Activated naive CD4-positive, alpha-beta T cell treated with anti-CD3 and anti-CD28 coated beads for 36 hours (primary cell): ENCODE data around the gene KHDC1L. TPM values are rescaled to one million over a fixed set of nuclear protein-coding genes. Genes with fewer than 3 reads are reported as not detected.
"Not testable (repeated sequence)": the region's sequence is repeated elsewhere in the genome, so short reads cannot be mapped to it uniquely, and the experiment has no call there.

Experiments
- CTCF ChIA-PET: fragments of 350-600 bp; sonication (Branson Sonifier 250); formaldehyde crosslinking; loops from one replicate; lab custom pipeline; 2021; ENCODE audit warnings: antibody characterized with exemption; lab: Charles Lee
- DNase-seq: peaks from one replicate; pipeline ENCODE4 v3.0.0-alpha.2; 2020
- H3K27ac Mint-ChIP-seq: one replicate; pipeline ENCODE4 v1.8.0; 2021; ENCODE audit warnings: mild to moderate bottlenecking, mixed read lengths
- H3K27me3 Mint-ChIP-seq: one replicate; pipeline ENCODE4 v1.8.0; 2021; ENCODE audit warnings: low read depth, mixed read lengths
- H3K36me3 Mint-ChIP-seq: one replicate; pipeline ENCODE4 v1.8.0; 2021; ENCODE audit warnings: low read depth, mixed read lengths
- H3K4me1 Mint-ChIP-seq: one replicate; pipeline ENCODE4 v1.8.0; 2021; ENCODE audit warnings: low read depth, mixed read lengths
- H3K4me3 Mint-ChIP-seq: one replicate; pipeline ENCODE4 v1.8.0; 2021; ENCODE audit warnings: mild to moderate bottlenecking, moderate library complexity, mixed read lengths
- H3K9me3 Mint-ChIP-seq: one replicate; pipeline ENCODE4 v1.8.0; 2021; ENCODE audit warnings: mixed read lengths
- intact Hi-C: fragments of 100-400 bp; cut with micrococcal nuclease; formaldehyde crosslinking; loops from one replicate; pipeline ENCODE4 v1.15.1; 2023
- total RNA-seq, 2 experiments: library from RNA; stranded (reverse); gene quantifications; one replicate each; pipeline ENCODE4 v1.2.3, GENCODE V29; 2021

Gene KHDC1L, protein sequence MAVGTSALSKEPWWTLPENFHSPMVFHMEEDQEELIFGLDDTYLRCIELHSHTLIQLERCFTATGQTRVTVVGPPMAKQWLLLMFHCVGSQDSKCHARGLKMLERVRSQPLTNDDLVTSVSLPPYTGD
- not detected for total RNA-seq

DNA sequence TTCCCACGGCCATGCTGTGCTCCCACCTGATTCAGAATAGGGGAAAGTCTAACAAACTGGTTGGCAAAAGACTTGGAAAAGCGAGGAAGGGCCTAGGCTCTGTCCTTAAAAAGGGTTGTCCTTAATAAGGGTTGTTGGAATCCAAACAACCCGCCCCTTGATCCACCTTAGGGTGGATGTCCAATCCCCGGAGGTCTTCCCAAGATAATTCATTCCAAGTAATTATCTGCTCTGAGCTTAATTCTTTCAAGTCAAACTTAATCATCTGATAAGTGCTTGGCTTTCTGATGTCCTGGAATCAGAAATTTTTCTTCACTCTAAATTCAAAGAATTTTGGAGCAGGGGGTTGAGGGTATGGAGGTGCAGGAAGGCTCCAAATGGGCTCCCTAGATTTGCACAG, at the start of gene KHDC1L:
Gene KHDC1L (minus strand): TSS at position 101 of the 400 bp plus-strand sequence. CDS start 88 bp downstream, at position 13.
- no peaks in the 10 kb centered on the region for H3K27me3 Mint-ChIP-seq
- no peaks in the 10 kb centered on the region for H3K9me3 Mint-ChIP-seq
- no peaks in the 10 kb centered on the region for H3K4me1 Mint-ChIP-seq
- H3K27ac Mint-ChIP-seq, result no peak within 1 kb of the TSS
- no peaks in the 10 kb centered on the region for H3K36me3 Mint-ChIP-seq
- intact Hi-C loops, result no loop called here
- no peak within 1 kb of the TSS for H3K4me3 Mint-ChIP-seq
- CTCF ChIA-PET, result interaction anchor here (0.6 kb wide), 1 partner anchor 56 kb away, joined by 4 read pairs; no protein-coding TSS in a partner anchor
- no peak for DNase-seq

DNA sequence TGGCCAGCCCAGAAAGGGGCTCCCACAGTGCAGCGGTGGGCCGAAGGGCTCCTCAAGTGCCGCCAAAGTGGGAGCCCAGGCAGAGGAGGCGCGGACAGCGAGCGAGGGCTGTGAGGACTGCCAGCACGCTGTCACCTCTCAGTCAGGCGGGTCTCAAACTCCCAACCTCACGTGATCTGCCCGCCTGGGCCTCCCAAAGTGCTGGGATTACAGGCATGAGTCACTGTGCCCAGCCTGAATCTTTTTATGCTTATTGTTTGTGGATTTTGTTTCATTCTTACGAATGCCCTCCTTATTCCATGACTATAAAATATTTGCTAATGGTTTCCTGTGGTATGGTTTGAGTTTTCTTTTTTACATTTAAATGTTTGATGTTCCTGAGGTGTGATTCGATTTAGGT, 44.0 kb upstream of the KHDC1L start:
- H3K4me3 Mint-ChIP-seq, H3K27me3 Mint-ChIP-seq, H3K27ac Mint-ChIP-seq, DNase-seq, H3K9me3 Mint-ChIP-seq, CTCF ChIA-PET: not testable (repeated sequence)
- intact Hi-C loops, result loop anchor here (10.0 kb wide), 1 partner anchor 346 kb away; no protein-coding TSS in a partner anchor
- H3K4me1 Mint-ChIP-seq, result peaks cover 16% of the 10 kb centered on the region
- peaks cover 20% of the 10 kb centered on the region for H3K36me3 Mint-ChIP-seq

DNA sequence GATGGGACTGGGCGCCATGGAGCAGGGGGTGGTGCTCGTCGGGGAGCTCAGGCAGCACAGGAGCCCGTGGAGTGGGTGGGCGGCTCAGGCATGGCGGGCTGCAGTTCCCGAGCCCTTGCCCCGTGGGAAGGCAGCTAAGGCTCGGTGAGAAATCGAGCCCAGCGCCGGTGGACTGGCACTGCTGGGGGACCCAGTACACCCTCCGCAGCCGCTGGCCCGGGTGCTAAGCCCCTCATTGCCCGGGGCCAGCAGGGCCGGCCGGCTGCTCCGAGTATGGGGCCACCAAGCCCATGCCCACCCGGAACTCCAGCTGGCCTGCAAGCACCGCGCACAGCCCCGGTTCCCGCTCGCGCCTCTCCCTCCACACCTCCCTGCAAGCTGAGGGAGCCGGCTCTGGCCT, 43.6 kb upstream of the KHDC1L start:
- DNase-seq, H3K27me3 Mint-ChIP-seq, H3K27ac Mint-ChIP-seq, H3K4me3 Mint-ChIP-seq, H3K9me3 Mint-ChIP-seq, CTCF ChIA-PET: not testable (repeated sequence)
- intact Hi-C loops, result loop anchor here (10.0 kb wide), 1 partner anchor 346 kb away; no protein-coding TSS in a partner anchor
- Mint-ChIP-seq H3K36me3 (peaks cover 19% of the 10 kb centered on the region), H3K4me1 (peaks cover 20% of the 10 kb centered on the region)

DNA sequence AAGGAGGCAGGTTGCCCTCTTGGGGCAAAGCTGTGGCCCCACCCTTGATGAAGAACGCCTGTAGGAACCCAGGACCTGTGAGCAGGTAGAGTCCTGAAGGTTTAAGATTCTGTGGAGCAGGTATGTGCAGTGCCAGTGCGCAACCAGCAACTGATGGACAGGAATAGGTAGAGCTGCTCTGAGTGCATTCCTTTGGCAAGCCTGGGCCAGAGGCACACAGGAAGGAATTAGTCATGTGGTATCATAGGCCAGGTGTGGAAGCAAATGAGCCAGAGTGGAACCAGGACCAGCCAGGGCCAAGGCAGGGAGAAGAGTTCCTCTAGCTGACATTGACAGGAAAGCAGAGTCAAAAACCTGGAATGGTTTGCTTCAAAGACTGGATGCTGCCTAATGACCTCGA, 39.1 kb upstream of the KHDC1L start:
- peak; percentile 18 for DNase-seq
- peak overlapping the region; percentile 80 for H3K4me3 Mint-ChIP-seq
- no peaks in the 10 kb centered on the region for H3K9me3 Mint-ChIP-seq
- H3K27ac Mint-ChIP-seq, result no peak overlapping the region
- H3K4me1 Mint-ChIP-seq, result peaks cover 30% of the 10 kb centered on the region
- peaks cover 19% of the 10 kb centered on the region for H3K36me3 Mint-ChIP-seq
- intact Hi-C loops, result loop anchor here (5.0 to 10.0 kb wide), 2 partner anchors 258 to 350 kb away; partner anchors contain the start of gene EEF1A1
- no peaks in the 10 kb centered on the region for H3K27me3 Mint-ChIP-seq
- CTCF ChIA-PET, result interaction anchor here (0.5 to 1.5 kb wide), 3 partner anchors 12 to 182 kb away, joined by 3 to 5 read pairs (median 3); no protein-coding TSS in a partner anchor

DNA sequence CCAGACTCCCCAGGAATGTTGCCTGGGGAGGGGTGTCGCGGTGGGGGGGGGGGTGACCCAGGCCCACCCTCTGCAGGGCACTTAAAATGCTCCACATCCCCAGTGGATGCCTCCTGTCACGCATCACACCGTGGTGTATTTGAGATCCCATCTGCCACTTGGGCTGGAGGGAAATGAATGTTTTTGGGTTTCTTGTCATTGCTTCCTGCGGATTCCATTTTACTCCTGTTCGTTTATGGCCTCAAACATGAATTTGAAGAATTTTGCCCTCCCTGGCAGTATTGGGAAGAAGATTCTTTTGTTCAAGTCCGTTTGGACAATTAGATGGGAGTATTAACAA, 38.2 kb upstream of the KHDC1L start:
- CTCF ChIA-PET, result interaction anchor here (1.5 kb wide), 1 partner anchor 126 kb away, joined by 5 read pairs; no protein-coding TSS in a partner anchor
- no peaks in the 10 kb centered on the region for H3K27me3 Mint-ChIP-seq
- no peak for DNase-seq
- H3K4me1 Mint-ChIP-seq, result peaks cover 30% of the 10 kb centered on the region
- peak overlapping the region; percentile 56 for H3K27ac Mint-ChIP-seq
- peaks cover 19% of the 10 kb centered on the region for H3K36me3 Mint-ChIP-seq
- intact Hi-C loops, result loop anchor here (1.0 to 10.0 kb wide), 6 partner anchors 188 to 851 kb away; partner anchors contain the start of gene EEF1A1
- peak overlapping the region; percentile 80 for H3K4me3 Mint-ChIP-seq
- no peaks in the 10 kb centered on the region for H3K9me3 Mint-ChIP-seq

DNA sequence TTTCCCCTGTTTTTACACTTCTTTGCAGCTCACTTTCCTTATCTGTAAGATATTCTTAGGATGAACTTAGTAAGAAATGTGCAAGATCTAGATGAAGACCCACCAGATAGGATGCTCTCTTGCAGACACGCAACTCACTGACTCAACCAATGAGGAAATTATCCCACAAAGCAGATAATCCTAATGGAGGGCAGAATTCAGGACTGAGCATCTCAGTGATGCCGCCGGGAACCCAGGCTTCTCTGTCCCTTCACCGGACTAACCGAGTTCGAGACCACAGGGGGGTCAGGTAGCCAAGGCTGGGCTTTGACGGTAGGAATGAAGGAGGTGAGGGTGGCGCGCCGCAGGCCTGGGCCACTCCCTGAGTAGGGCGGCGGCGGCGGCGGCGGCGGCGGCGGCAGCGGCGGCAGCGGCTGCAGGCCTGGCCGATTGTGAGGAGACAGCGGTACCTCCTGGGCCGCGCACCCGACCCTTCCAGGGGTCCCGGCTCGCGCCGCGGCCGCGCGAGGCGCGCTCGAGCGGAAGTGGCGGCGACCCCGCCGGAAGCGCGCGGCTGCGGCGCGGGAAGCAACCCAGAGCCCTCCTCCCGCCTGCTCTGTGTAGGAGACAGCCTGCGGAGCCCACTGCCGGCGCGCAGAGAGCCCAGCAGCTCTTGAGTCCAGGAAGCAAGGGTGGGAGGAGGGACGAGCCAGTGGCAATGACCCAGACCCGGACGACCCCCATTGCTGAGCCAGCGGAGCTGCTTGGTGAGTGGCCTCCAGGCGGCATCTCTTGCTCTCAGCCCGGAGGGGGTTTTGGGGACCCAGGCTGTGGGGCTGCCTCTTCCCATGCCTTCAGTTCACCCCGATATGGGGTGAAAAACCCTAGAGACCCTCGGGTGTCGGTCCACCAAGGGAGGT, 37.6 kb upstream of the KHDC1L start, which contains the start of gene KHDC1:
Gene KHDC1 (minus strand): TSS at position 526 of the 899 bp plus-strand sequence. CDS start 20,679 bp downstream, outside the sequence.
- Mint-ChIP-seq H3K4me1 (peaks cover 30% of the 10 kb centered on the region), H3K9me3 (no peaks in the 10 kb centered on the region), H3K36me3 (peaks cover 16% of the 10 kb centered on the region), H3K27ac (peak within 1 kb of the TSS; percentile 56), H3K4me3 (peak within 1 kb of the TSS; percentile 80), H3K27me3 (no peaks in the 10 kb centered on the region)
- peak; percentile 65 for DNase-seq
- CTCF ChIA-PET, result interaction anchor here (0.5 kb wide), 1 partner anchor 639 kb away, joined by 3 read pairs; no protein-coding TSS in a partner anchor
- intact Hi-C loops, result loop anchor here (1.0 to 10.0 kb wide), 7 partner anchors 47 to 851 kb away; partner anchors contain the start of gene EEF1A1

DNA sequence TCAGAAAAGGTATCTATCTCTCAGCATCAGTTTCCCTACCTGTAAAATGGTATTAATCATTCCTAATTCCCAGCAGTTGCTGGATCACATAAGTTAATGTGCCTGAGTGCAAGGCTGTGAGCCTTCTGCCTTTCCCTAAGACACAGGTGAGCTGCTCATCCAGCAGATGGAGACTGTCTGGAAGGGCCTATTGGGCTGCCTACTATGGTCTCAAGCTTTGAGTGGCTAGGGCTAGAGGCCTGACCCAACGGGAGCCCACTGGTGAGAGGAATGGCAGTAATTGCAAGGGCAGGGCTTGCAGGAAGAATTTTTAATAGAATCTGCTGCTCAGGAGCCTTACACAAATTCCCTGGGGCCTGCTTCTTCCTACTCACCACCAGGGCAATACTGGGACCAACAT, 33.4 kb upstream of the KHDC1L start:
- no peaks in the 10 kb centered on the region for H3K27me3 Mint-ChIP-seq
- H3K36me3 Mint-ChIP-seq, result no peaks in the 10 kb centered on the region
- H3K4me1 Mint-ChIP-seq, result peaks cover 8% of the 10 kb centered on the region
- H3K27ac Mint-ChIP-seq, result no peak overlapping the region
- no peak overlapping the region for H3K4me3 Mint-ChIP-seq
- intact Hi-C loops, result no loop called here
- CTCF ChIA-PET, result no interaction called here
- H3K9me3 Mint-ChIP-seq, result no peaks in the 10 kb centered on the region
- no peak for DNase-seq

DNA sequence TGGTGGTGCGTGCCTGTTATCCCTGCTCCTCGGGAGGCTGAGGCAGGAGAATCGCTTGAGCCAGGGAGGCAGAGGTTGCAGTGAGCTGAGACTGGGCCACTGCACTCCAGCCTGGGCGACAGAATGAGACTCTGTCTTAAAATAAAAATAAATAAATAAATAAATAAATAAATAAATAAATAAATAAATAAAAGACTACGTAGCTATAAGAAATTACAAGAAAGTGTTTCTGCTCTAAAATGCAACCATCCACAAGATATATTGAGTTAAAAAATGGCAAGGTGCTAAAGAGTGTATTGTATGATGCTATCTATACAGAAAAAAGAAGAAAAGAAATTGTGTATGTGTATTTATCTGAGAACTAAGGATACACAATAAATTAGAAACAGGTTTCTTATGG, 29.0 kb upstream of the KHDC1L start:
- H3K4me1 Mint-ChIP-seq, H3K9me3 Mint-ChIP-seq, H3K4me3 Mint-ChIP-seq, intact Hi-C loops, H3K27ac Mint-ChIP-seq, H3K27me3 Mint-ChIP-seq, H3K36me3 Mint-ChIP-seq, DNase-seq, CTCF ChIA-PET: not testable (repeated sequence)

DNA sequence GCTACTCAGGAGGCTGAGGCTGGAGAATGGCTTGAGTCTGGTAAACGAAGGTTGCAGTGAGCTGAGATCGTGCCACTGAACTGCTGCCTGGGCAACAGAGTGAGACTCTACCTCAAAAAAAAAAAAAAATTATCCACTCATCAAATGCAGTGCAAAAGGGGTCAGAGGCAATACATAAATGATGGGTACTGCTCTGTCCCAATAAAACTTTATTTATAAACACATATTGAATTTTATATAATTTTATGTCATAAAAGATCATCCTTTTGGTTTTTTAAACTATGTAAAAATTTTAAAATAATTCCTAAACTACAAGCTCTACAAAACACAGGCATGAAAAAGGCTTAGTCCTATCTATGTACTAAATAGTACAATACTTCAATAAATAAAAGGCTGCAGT, 27.4 kb upstream of the KHDC1L start:
- CTCF ChIA-PET, result no interaction called here
- Mint-ChIP-seq H3K4me3 (no peak overlapping the region), H3K27me3 (no peaks in the 10 kb centered on the region), H3K9me3 (no peaks in the 10 kb centered on the region), H3K4me1 (no peaks in the 10 kb centered on the region), H3K36me3 (no peaks in the 10 kb centered on the region), H3K27ac (no peak overlapping the region)
- DNase-seq, result no peak
- intact Hi-C loops, result no loop called here

DNA sequence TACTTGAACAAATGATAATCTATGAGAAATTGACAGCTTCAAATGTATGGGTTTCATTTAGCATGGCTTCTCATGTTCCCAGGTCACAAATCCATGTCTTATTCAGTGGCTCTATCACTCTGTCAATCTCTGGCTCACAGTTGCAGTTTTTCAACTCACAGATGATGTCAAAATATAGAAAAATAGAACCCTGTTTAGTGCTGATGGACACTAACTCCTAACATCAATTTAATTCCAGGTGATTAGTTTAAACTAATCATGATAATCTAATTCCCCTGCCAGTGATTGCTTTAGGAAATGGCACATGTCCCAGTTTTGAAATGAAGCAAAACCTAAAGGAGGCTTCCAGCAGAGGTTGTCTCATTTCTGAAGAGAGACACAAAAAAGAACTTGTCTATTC, 24.7 kb upstream of the KHDC1L start:
- no peak for DNase-seq
- no peaks in the 10 kb centered on the region for H3K4me1 Mint-ChIP-seq
- H3K4me3 Mint-ChIP-seq, result no peak overlapping the region
- H3K36me3 Mint-ChIP-seq, result no peaks in the 10 kb centered on the region
- no peak overlapping the region for H3K27ac Mint-ChIP-seq
- intact Hi-C loops, result no loop called here
- no peaks in the 10 kb centered on the region for H3K9me3 Mint-ChIP-seq
- H3K27me3 Mint-ChIP-seq, result no peaks in the 10 kb centered on the region
- CTCF ChIA-PET, result no interaction called here

DNA sequence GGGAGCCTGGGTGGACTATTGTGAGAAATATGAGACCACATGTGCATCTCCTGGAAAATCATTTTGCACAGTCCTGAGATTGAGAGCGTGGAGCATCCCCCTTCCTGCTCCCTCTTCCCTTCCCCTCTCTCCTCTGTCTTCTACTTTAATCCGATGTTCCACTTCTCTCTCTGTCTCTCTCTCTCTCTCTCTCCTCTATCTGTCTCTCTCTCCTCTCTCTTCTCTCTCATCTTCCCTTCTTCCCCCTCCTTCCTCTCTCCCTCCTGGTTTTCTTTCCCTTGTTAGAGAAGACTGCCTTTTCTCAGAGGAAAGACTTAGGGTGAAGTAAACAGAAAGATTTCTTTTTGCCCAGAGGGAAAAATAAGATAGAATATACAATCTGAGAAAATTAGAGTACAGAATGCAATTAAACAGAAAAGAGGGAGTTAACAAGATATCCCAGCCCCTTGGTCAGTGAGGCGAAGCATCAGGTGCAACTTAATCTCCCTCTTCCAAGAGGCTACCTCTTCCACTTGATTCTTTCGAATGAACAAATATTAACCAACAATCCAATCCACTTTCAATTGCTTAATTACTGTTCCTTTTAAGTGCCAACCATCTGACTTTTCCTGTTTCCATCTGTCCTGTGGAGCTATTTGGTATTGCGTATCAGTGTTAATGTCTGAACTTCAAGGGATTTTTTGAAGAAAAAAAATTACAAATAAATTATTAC, 23.1 kb upstream of the KHDC1L start:
- H3K36me3 Mint-ChIP-seq, result no peaks in the 10 kb centered on the region
- H3K9me3 Mint-ChIP-seq, result no peaks in the 10 kb centered on the region
- H3K27me3 Mint-ChIP-seq, result no peaks in the 10 kb centered on the region
- no peak for DNase-seq
- no peak overlapping the region for H3K27ac Mint-ChIP-seq
- intact Hi-C loops, result no loop called here
- CTCF ChIA-PET, result interaction anchor here (0.6 kb wide), 1 partner anchor 72 kb away, joined by 3 read pairs; no protein-coding TSS in a partner anchor
- no peaks in the 10 kb centered on the region for H3K4me1 Mint-ChIP-seq
- no peak overlapping the region for H3K4me3 Mint-ChIP-seq

DNA sequence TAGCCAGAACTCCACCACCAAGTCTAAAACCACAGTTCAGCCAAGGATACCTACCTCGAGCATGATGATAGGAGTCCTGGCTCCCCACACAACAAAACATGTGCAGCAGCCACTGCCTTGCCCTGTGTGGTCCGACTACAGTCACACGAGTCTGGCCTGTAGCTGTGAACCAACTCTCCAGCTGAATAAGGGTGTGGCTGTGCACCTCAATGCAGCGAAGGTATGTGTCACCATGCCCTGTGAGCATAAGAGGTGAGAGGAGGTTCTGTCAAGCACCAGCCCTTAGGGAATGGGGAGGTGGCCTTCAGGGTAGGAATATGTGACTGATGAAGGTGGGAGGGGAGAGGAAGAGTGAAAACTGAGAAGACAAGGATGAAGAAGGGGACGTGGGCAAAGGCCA, 16.7 kb upstream of the KHDC1L start:
- no peaks in the 10 kb centered on the region for H3K27me3 Mint-ChIP-seq
- no peaks in the 10 kb centered on the region for H3K36me3 Mint-ChIP-seq
- DNase-seq, result no peak
- H3K27ac Mint-ChIP-seq, result no peak overlapping the region
- H3K9me3 Mint-ChIP-seq, result no peaks in the 10 kb centered on the region
- CTCF ChIA-PET, result no interaction called here
- H3K4me3 Mint-ChIP-seq, result no peak overlapping the region
- H3K4me1 Mint-ChIP-seq, result no peaks in the 10 kb centered on the region
- intact Hi-C loops, result no loop called here
